ENCODE measurements around the gene TBKBP1. TPM values are rescaled to one million over a fixed set of nuclear protein-coding genes. Genes with fewer than 3 reads are reported as not detected.

TBKBP1 gene
- total RNA-seq, 1 donor from 2014 or later, result 13.8 TPM

DNA sequence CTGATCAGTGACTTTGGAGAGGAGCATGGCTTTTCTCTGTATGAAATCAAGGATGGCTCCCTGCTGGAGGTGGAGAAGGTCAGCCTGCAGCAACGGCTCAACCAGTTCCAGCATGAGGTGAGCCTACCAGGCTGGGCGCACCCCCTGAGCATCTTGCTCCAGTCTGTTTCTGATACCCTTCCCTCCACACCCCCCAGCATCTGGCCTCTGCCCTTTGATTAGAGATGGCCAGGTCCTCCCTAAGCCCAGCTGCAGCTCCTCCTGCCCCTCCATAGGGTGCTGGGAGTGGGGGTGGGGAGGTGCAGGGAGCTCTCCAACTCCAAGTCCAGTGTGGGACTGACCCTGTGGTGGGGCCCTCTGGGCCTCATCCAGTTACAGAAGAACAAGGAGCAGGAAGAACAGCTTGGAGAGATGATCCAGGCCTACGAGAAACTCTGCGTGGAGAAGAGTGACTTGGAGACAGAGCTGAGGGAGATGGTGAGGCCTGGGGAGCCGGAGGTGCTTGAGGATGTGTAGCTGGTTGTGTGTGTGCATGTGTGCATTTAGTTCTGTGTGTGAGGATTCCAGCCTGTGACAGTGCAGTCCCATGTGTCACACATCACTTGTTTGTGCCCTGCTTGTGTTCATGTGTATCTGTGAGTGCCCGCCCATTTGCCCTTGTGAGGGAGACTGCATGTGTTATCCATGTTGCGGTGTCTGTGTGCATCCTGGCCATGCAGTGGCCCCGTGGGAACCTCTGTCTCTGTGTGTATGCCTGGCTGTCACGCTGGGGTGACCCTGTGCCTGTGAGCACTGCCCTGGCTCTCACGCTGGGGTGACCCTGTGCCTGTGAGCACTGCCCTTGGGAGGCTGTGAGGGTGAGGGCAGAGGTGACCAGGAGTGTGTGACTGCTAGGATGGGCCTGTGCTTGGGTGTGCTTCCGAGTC, 3.0 kb downstream of the TBKBP1 start:
- peaks cover 0 to 5% of the 10 kb centered on the region in 2 donors for H3K36me3 ChIP-seq
- intact Hi-C loops (cut with DNase I), result no loop called here
- H3K27ac ChIP-seq, result peak overlapping the region; percentile 94
- TF ChIP-seq POLR2A (IDR thresholded peaks at IDR 0.05) (no peak), POLR2AphosphoS5 (IDR thresholded peaks at IDR 0.05; ENCODE audit: insufficient read depth in 1 of 2, low read depth in 1 of 2) (no peak)
- TF ChIP-seq, protein P1, sequence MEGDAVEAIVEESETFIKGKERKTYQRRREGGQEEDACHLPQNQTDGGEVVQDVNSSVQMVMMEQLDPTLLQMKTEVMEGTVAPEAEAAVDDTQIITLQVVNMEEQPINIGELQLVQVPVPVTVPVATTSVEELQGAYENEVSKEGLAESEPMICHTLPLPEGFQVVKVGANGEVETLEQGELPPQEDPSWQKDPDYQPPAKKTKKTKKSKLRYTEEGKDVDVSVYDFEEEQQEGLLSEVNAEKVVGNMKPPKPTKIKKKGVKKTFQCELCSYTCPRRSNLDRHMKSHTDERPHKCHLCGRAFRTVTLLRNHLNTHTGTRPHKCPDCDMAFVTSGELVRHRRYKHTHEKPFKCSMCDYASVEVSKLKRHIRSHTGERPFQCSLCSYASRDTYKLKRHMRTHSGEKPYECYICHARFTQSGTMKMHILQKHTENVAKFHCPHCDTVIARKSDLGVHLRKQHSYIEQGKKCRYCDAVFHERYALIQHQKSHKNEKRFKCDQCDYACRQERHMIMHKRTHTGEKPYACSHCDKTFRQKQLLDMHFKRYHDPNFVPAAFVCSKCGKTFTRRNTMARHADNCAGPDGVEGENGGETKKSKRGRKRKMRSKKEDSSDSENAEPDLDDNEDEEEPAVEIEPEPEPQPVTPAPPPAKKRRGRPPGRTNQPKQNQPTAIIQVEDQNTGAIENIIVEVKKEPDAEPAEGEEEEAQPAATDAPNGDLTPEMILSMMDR (IDR thresholded peaks at IDR 0.05), result no peak
- no peaks in the 10 kb centered on the region for H3K27me3 ChIP-seq
- H3K4me1 ChIP-seq, result peaks cover 35% of the 10 kb centered on the region
- no peak overlapping the region for H3K4me3 ChIP-seq
- DNase-seq (ENCODE audit: extremely low spot score in 2 of 2), result no peak
- no peaks in the 10 kb centered on the region for H3K9me3 ChIP-seq

GRCh38 chr17:47697906-47698711, 4.1 kb downstream of the TBKBP1 start:
- H3K4me1 ChIP-seq, result peaks cover 28% of the 10 kb centered on the region

GRCh38 chr17:47698749-47699535, 5.0 kb downstream of the TBKBP1 start:
- Histone ChIP-seq H3K9me3 (no peaks in the 10 kb centered on the region), H3K27ac (no peak overlapping the region), H3K27me3 (no peaks in the 10 kb centered on the region), H3K4me3 (no peak overlapping the region), H3K4me1 (peaks cover 23% of the 10 kb centered on the region), H3K36me3 (peaks cover 0 to 5% of the 10 kb centered on the region in 2 donors)
- no peak for TF ChIP-seq POLR2A (IDR thresholded peaks at IDR 0.05)
- TF ChIP-seq, protein P1 (IDR thresholded peaks at IDR 0.05), result peak; percentile 59 to 89 (median 64)
- intact Hi-C loops (cut with DNase I), result no loop called here
- DNase-seq (ENCODE audit: extremely low spot score in 2 of 2), result no peak

More at GRCh38 chr17:47697906-47698711, 4.1 kb downstream of the TBKBP1 start:
- TF ChIP-seq, protein P1 (IDR thresholded peaks at IDR 0.05), result no peak
- TF ChIP-seq POLR2AphosphoS5 (IDR thresholded peaks at IDR 0.05; ENCODE audit: insufficient read depth in 1 of 2, low read depth in 1 of 2), result no peak
- no peak for TF ChIP-seq POLR2A (IDR thresholded peaks at IDR 0.05)
- DNase-seq (ENCODE audit: extremely low spot score in 2 of 2), result no peak
- Histone ChIP-seq H3K4me3 (no peak overlapping the region), H3K27me3 (no peaks in the 10 kb centered on the region), H3K27ac (no peak overlapping the region), H3K36me3 (peaks cover 0 to 5% of the 10 kb centered on the region in 2 donors), H3K9me3 (no peaks in the 10 kb centered on the region)
- intact Hi-C loops (cut with DNase I), result no loop called here

DNA sequence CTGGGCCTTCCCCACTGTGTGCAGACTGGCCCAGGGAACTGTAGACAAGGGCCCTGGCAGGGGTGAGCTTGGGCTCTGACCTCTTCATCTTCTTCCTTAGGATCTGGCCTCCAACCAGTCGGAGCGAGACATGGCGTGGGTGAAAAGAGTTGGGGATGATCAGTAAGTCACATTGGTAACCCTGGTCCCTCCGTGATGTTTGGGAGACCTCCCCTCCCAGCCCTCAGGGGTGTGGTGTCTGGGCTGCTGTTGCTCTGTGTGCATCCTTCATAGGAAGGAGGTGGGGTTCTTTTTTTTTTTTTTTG, 5.5 kb downstream of the TBKBP1 start:
- Histone ChIP-seq H3K27me3 (no peaks in the 10 kb centered on the region), H3K9me3 (no peaks in the 10 kb centered on the region), H3K36me3 (peaks cover 0 to 5% of the 10 kb centered on the region in 2 donors), H3K4me1 (peaks cover 23% of the 10 kb centered on the region), H3K4me3 (no peak overlapping the region), H3K27ac (no peak overlapping the region)
- no peak for TF ChIP-seq POLR2A (IDR thresholded peaks at IDR 0.05)
- TF ChIP-seq POLR2AphosphoS5 (IDR thresholded peaks at IDR 0.05; ENCODE audit: insufficient read depth in 1 of 2, low read depth in 1 of 2), result no peak
- TF ChIP-seq, protein P1 (IDR thresholded peaks at IDR 0.05), result no peak
- DNase-seq (ENCODE audit: extremely low spot score in 2 of 2), result no peak
- intact Hi-C loops (cut with DNase I), result no loop called here

All from vagina (tissue), 2 donors.